Measurements from ENCODE around the gene FPGS. TPM values are rescaled to one million over a fixed set of nuclear protein-coding genes. Genes with fewer than 3 reads are reported as not detected.
A peak's percentile ranks its signal among the peaks of the same experiment; 100 is the strongest.
"Not testable (repeated sequence)": the region's sequence is repeated elsewhere in the genome, so short reads cannot be mapped to it uniquely, and the experiment has no call there.

The FPGS gene
- total RNA-seq, 4 donors from 2014 or later: 36.1 to 56.3 (median 50.1) TPM

DNA sequence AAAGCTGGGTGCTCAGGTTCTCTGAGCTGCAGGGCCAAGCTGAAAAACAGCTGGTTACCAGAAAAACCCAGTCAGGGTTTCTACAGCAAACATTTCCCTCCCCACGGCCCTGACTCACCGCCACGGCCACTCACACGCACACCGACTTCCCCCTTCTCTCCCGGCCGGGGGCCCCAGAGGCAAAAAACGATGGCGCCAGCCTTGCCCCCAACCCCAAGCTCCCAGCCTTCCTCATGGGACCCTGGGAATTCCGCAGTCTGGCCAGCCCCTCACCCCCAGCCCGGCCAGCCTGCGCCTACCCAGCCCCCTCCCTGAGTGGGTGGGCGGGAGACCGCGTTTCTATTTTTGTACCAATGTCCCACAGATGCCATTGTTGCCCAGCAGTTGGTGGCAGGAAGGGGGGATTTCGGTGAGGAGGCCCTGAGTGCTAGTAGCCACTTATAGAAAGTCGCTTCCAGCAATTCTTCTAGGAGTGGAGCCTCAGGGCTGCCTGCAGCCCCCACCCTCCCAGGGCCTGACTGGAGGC lies 33.4 kb downstream of the FPGS start:
- no peaks in the 10 kb centered on the region for H3K9me3 ChIP-seq
- 56% methylated on average over 17 of the region's 17 CpGs for WGBS
- peak overlapping the region; percentile 75 to 87 (median 80) for H3K27ac ChIP-seq (replicated peaks in 1 of 4)
- peaks cover 70 to 95% (median 90%) of the 10 kb centered on the region in 4 donors for H3K4me1 ChIP-seq
- intact Hi-C loops (cut with DNase I): no loop called here
- peaks cover 0 to 29% (median 6%) of the 10 kb centered on the region in 4 donors for H3K36me3 ChIP-seq
- H3K4me3 ChIP-seq: peak overlapping the region in 3 of 4 donors; percentile 15 to 26 (median 23)
- TF ChIP-seq POLR2A (IDR thresholded peaks at IDR 0.05; ENCODE audit: low read depth): no peak
- TF ChIP-seq POLR2AphosphoS5 (IDR thresholded peaks at IDR 0.05): no peak
- TF ChIP-seq, protein P1, sequence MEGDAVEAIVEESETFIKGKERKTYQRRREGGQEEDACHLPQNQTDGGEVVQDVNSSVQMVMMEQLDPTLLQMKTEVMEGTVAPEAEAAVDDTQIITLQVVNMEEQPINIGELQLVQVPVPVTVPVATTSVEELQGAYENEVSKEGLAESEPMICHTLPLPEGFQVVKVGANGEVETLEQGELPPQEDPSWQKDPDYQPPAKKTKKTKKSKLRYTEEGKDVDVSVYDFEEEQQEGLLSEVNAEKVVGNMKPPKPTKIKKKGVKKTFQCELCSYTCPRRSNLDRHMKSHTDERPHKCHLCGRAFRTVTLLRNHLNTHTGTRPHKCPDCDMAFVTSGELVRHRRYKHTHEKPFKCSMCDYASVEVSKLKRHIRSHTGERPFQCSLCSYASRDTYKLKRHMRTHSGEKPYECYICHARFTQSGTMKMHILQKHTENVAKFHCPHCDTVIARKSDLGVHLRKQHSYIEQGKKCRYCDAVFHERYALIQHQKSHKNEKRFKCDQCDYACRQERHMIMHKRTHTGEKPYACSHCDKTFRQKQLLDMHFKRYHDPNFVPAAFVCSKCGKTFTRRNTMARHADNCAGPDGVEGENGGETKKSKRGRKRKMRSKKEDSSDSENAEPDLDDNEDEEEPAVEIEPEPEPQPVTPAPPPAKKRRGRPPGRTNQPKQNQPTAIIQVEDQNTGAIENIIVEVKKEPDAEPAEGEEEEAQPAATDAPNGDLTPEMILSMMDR (IDR thresholded peaks at IDR 0.05): no peak
- no peak for TF ChIP-seq EP300 (IDR thresholded peaks at IDR 0.05)
- no peaks in the 10 kb centered on the region for H3K27me3 ChIP-seq
- DNase-seq (ENCODE audit: extremely low spot score): no peak

DNA sequence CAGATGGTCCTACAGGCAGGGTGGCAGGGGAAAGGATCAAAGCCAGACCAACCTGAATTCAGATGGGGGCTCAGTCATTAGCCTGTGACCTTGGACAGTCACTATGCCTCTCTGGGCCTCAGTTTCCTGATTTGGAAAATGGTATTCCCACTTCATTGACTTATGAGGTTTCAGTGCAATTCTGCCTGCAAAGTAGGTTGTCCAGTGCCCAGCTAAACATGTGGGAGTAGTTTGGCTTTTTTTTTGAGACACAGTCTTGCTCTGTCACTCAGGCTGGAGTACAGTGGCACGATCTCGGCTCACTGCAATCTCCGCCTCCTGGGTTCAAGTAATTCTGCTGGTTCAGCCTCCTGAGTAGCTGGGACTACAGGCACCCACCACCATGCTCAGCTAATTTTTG lies 33.9 kb downstream of the FPGS start:
- Histone ChIP-seq H3K36me3 (peaks cover 0 to 34% (median 7%) of the 10 kb centered on the region in 4 donors), H3K27ac (replicated peaks in 1 of 4) (peak overlapping the region; percentile 75 to 87 (median 80)), H3K4me1 (peaks cover 71 to 96% (median 91%) of the 10 kb centered on the region in 4 donors), H3K4me3 (peak overlapping the region in 1 of 4 donors; percentile 15)
- 67% methylated on average over 3 of the region's 3 CpGs for WGBS
- H3K9me3 ChIP-seq; intact Hi-C loops (cut with DNase I); H3K27me3 ChIP-seq; DNase-seq (ENCODE audit: extremely low spot score): not testable (repeated sequence)

DNA sequence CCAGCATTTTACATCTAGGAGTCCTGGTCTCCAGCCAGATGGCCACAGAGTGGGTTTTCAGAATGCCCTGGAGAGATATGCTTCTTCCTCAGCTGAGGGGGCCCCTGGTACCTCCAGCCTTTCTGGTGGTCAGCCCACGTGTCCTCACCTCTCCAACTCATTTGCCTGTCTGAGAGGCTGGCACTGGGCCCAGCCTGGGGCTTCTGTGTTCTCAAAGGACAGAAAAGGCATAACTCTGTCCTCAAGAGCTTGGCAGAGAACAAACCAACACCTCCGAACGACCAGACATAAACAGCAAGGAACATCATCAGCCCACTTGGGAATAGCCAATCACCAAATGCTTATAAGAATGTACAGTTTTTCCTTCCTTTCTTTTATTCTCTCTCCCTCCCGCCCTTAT lies 34.7 kb downstream of the FPGS start:
- WGBS: 58% methylated on average over 4 of the region's 4 CpGs
- Histone ChIP-seq H3K27ac (replicated peaks in 1 of 4) (peak overlapping the region; percentile 75 to 87 (median 80)), H3K4me1 (peaks cover 71 to 94% (median 85%) of the 10 kb centered on the region in 4 donors), H3K36me3 (peaks cover 0 to 42% (median 9%) of the 10 kb centered on the region in 4 donors), H3K4me3 (no peak overlapping the region), H3K27me3 (no peaks in the 10 kb centered on the region), H3K9me3 (no peaks in the 10 kb centered on the region)
- intact Hi-C loops (cut with DNase I): no loop called here
- TF ChIP-seq POLR2A (IDR thresholded peaks at IDR 0.05; ENCODE audit: low read depth) (no peak), POLR2AphosphoS5 (IDR thresholded peaks at IDR 0.05) (no peak), EP300 (IDR thresholded peaks at IDR 0.05) (no peak)
- TF ChIP-seq, protein P1 (IDR thresholded peaks at IDR 0.05): no peak
- no peak for DNase-seq (ENCODE audit: extremely low spot score)

DNA sequence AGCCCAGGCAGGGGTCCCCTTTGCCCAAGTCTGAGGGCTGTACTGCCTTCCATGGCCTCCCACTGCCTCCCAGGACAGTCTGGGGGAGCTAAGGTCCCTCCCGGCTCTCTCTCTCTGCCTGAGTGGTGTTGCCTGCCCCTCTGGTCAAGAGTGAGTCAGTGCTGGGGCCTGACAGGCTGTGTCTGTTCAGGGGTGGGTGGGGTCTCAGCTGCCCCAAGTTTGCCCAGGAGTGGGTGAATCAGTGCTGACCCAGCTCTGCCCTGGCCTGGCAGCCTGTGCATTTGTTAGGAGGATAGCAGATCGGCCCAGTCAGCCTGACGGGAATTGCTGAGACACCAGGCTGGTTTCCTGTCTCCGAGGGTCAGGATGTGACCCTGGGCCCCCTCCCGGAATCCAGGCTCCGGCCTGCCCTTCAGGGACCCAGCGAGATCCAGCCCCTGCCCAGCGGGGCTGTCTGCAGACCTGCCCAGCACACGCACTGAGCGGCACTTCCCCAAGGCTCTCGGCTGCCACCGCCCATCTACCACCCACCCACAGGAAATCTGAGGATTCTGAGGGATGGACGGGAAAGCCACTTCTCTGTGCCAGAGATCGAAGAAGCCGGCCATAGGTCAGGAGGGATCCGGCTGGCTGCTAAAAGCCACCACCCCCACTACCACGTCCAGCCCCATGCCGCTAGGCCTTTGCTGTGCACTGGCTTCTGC lies 35.8 kb downstream of the FPGS start:
- peak; percentile 94 for DNase-seq (ENCODE audit: extremely low spot score)
- Histone ChIP-seq H3K27me3 (no peaks in the 10 kb centered on the region), H3K4me1 (peaks cover 62 to 82% (median 77%) of the 10 kb centered on the region in 4 donors), H3K27ac (replicated peaks in 1 of 4) (peak overlapping the region; percentile 75 to 87 (median 80)), H3K9me3 (no peaks in the 10 kb centered on the region), H3K36me3 (peaks cover 0 to 51% (median 13%) of the 10 kb centered on the region in 4 donors), H3K4me3 (peak overlapping the region in 2 of 4 donors; percentile 14 to 18)
- TF ChIP-seq EP300 (IDR thresholded peaks at IDR 0.05) (peak; percentile 29), POLR2AphosphoS5 (IDR thresholded peaks at IDR 0.05) (peak; percentile 57 to 74), POLR2A (IDR thresholded peaks at IDR 0.05; ENCODE audit: low read depth) (no peak)
- TF ChIP-seq, protein P1 (IDR thresholded peaks at IDR 0.05): no peak
- intact Hi-C loops (cut with DNase I): no loop called here
- WGBS: 51% methylated on average over 7 of the region's 18 CpGs

DNA sequence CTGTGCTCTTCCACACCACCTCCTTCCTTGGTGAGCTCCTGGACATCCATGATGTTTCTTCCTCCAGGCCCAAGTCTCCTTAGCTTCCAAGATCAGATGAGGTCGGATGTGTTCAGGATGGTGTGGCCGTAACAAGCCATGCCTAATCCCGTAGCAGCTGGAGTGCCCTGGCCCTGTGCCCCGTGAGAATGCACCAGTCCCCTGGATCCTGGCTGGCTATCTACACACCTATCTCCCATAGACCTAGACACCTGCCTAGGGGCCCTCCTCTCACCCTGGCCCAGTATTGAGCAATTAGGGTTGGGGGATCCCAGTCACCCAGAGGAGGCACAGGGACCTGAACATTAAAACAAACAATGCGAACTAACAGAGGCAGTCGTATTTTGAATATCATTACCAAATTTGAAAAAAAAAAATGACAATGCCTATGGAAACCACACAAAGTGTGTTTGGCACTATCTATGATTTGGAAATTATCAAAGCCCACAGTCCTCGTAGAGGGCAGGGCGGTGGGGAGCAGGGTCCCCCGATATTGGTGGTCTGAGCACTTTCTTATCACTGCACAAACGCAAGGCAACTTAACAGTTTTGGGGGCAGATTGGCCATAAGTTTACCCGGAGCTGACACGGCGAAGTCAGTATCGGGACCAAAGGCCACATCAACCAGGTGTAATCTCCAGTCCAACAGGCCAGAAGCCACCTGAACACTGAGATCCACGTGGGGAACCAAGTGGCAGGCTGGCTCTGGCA lies 38.6 kb downstream of the FPGS start:
- intact Hi-C loops (cut with DNase I): no loop called here
- Histone ChIP-seq H3K4me3 (no peak overlapping the region), H3K4me1 (peaks cover 56 to 77% (median 73%) of the 10 kb centered on the region in 4 donors), H3K36me3 (peaks cover 0 to 46% (median 13%) of the 10 kb centered on the region in 4 donors), H3K9me3 (no peaks in the 10 kb centered on the region), H3K27me3 (no peaks in the 10 kb centered on the region), H3K27ac (replicated peaks in 1 of 4) (peak overlapping the region in 3 of 4 donors; percentile 19 to 87 (median 84))
- 89% methylated on average over 14 of the region's 15 CpGs for WGBS
- DNase-seq (ENCODE audit: extremely low spot score): no peak
- no peak for TF ChIP-seq POLR2A (IDR thresholded peaks at IDR 0.05; ENCODE audit: low read depth)
- TF ChIP-seq EP300 (IDR thresholded peaks at IDR 0.05): no peak
- TF ChIP-seq, protein P1 (IDR thresholded peaks at IDR 0.05): no peak
- no peak for TF ChIP-seq POLR2AphosphoS5 (IDR thresholded peaks at IDR 0.05)
